Activated T-cell treated with anti-CD3 and anti-CD28 coated beads for 4 hours (primary cell): ENCODE data around the gene FRMD4B.

ENCODE experiments used
- DNase-seq: peaks from one replicate; pipeline ENCODE4 v3.0.0-alpha.2; 2020

The FRMD4B gene

GRCh38 chr3:69403454-69403853 lies 17.6 kb upstream of the FRMD4B start:
- no peak for DNase-seq

- no peak for DNase-seq
These were observed 14.8 kb upstream of the FRMD4B start for GRCh38 chr3:69400683-69401082.

GRCh38 chr3:69392850-69393249 lies 7.0 kb upstream of the FRMD4B start:
- DNase-seq, result no peak

- DNase-seq, result no peak
These were observed 6.5 kb upstream of the FRMD4B start for GRCh38 chr3:69392415-69392814.

- no peak for DNase-seq
These were observed 5.7 kb upstream of the FRMD4B start for GRCh38 chr3:69391554-69391953.

- no peak for DNase-seq
These were observed 4.9 kb upstream of the FRMD4B start for GRCh38 chr3:69390771-69391170.

GRCh38 chr3:69389520-69390248 lies 3.8 kb upstream of the FRMD4B start:
- DNase-seq, result no peak

GRCh38 chr3:69388241-69388640 lies 2.4 kb upstream of the FRMD4B start:
- DNase-seq, result no peak

GRCh38 chr3:69386556-69387385 lies 883 bp upstream of the FRMD4B start:
- no peak for DNase-seq

- no peak for DNase-seq
These were observed 665 bp downstream of the FRMD4B start for GRCh38 chr3:69385123-69385722.

- no peak for DNase-seq
These were observed 1.6 kb downstream of the FRMD4B start for GRCh38 chr3:69384326-69384725.

GRCh38 chr3:69379661-69380060 lies 6.2 kb downstream of the FRMD4B start:
- no peak for DNase-seq

- DNase-seq, result no peak
These were observed 7.6 kb downstream of the FRMD4B start for GRCh38 chr3:69378112-69378802.

GRCh38 chr3:69377262-69377661 lies 8.6 kb downstream of the FRMD4B start:
- no peak for DNase-seq

- no peak for DNase-seq
These were observed 9.2 kb downstream of the FRMD4B start for GRCh38 chr3:69376731-69377130.

- DNase-seq, result no peak
These were observed 14.1 kb downstream of the FRMD4B start for GRCh38 chr3:69371816-69372215.

GRCh38 chr3:69370901-69371301 lies 15.0 kb downstream of the FRMD4B start:
- no peak for DNase-seq

GRCh38 chr3:69370156-69370883 lies 15.6 kb downstream of the FRMD4B start:
- no peak for DNase-seq

GRCh38 chr3:69368129-69368741 lies 17.7 kb downstream of the FRMD4B start:
- DNase-seq, result no peak

GRCh38 chr3:69367586-69367985 lies 18.3 kb downstream of the FRMD4B start:
- no peak for DNase-seq

GRCh38 chr3:69364354-69364753 lies 21.5 kb downstream of the FRMD4B start:
- no peak for DNase-seq

GRCh38 chr3:69360690-69361089 lies 25.2 kb downstream of the FRMD4B start:
- DNase-seq, result no peak
